ENCODE results near the gene PXDN.

DNA sequence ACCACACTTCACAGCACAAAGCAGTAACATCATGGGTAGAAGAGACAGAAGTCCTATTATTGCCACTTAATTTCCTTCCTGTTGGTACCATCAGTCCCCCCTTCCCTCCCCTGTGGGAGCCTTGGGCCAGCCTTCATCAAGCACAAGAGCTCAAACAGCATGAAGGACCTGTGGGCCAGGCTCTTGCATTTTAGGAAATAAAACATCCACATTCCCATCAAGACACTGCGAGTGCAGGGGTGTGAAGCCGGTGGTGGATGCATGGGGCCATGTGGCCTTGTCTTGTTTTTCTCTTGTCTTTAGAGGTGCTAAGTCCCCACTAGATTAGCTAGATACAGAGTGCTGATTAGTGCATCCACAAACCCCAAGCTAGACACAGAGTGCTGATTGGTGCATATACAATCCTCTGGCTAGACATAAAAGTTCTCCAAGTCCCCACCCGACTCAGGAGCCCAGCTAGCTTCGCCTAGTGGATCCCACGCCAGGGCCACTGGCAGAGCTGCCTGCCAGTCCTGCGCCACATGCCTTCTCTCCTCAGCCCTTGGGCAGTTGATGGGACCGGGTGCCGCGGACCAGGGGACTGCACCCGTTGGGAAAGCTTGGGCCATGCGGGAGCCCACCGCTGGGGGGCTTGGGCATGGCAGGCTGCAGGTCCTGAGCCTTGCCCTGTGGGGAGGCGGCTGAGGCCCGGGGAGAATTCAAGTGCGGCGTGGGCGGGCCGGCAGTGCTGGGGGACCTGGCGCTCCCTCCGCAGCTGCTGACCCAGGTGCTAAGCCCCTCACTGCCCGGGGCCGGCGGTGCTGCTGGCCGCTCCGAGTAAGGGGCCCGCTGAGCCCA is 14.7 kb upstream of the PXDN start:
- no peak for TF ChIP-seq POLR2AphosphoS5 (IDR thresholded peaks at IDR 0.05)
- TF ChIP-seq, protein P1, sequence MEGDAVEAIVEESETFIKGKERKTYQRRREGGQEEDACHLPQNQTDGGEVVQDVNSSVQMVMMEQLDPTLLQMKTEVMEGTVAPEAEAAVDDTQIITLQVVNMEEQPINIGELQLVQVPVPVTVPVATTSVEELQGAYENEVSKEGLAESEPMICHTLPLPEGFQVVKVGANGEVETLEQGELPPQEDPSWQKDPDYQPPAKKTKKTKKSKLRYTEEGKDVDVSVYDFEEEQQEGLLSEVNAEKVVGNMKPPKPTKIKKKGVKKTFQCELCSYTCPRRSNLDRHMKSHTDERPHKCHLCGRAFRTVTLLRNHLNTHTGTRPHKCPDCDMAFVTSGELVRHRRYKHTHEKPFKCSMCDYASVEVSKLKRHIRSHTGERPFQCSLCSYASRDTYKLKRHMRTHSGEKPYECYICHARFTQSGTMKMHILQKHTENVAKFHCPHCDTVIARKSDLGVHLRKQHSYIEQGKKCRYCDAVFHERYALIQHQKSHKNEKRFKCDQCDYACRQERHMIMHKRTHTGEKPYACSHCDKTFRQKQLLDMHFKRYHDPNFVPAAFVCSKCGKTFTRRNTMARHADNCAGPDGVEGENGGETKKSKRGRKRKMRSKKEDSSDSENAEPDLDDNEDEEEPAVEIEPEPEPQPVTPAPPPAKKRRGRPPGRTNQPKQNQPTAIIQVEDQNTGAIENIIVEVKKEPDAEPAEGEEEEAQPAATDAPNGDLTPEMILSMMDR (IDR thresholded peaks at IDR 0.05) = no peak
